GM19099 (cell line): ENCODE measurements around the gene PLD4.

Source experiments
- POLR2A ChIP-seq: IDR thresholded peaks from 3 replicates; pipeline ENCODE4 v1.6.1; 2011; ENCODE audit warnings: low read depth; ENCODE audit not compliant: insufficient read length; ENCODE audit errors: extremely low read depth

The PLD4 gene

GRCh38 chr14:104930526-104931303 is 6.0 kb downstream of the PLD4 start:
- TF ChIP-seq POLR2A, result no peak

DNA sequence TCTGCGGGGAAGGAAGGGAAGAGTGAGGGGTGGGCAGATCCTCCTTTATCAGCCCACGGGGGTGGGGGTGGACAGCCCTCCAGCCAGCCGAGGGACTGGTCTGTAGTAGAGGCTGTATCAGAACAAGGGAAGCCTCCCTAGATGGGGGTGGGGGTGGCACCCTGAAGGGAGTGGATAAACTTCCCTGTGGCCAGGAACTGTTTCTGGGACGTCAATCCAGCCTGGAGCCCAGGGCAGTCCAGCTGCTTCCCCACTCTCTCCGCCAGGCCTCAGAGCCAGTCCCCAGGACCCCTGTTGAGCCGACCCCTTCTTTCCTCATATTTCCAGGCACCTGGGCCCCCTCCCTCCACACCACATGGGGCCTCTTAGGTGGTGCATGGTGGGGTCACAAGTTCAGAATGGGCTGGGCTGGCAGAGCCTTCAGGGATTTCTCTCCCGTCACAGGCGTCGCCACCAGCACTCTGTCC is 6.7 kb downstream of the PLD4 start:
- no peak for TF ChIP-seq POLR2A

DNA sequence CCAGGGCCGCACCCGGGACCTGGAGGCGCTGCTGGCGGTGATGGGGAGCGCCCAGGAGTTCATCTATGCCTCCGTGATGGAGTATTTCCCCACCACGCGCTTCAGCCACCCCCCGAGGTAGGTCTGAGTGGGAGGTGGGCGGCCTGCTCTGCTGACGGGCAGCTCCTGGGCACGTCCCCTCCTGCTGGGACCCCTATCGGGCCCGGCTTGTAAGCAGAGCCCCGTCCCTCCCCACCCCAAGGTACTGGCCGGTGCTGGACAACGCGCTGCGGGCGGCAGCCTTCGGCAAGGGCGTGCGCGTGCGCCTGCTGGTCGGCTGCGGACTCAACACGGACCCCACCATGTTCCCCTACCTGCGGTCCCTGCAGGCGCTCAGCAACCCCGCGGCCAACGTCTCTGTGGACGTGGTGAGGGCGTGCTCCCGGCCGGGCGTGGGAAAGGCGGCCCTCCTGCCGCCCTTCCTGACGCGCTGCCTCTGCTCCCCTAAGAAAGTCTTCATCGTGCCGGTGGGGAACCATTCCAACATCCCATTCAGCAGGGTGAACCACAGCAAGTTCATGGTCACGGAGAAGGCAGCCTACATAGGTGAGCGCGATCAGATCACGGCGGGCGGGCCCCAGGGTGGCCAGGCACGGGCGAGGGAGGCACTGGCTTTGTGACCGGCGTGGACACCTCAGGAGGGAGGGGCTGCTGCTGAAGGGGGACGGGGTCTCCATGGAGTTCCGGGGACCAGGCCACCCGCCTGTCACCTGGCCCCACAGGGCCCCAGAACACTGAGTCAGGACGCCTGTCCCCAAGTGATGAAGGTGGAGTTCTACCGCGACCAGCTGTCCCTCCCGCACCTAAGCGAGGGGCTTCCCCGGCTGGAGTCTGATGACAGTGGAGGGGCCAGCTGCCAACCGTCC is 7.3 kb downstream of the PLD4 start:
- TF ChIP-seq POLR2A, result no peak

DNA sequence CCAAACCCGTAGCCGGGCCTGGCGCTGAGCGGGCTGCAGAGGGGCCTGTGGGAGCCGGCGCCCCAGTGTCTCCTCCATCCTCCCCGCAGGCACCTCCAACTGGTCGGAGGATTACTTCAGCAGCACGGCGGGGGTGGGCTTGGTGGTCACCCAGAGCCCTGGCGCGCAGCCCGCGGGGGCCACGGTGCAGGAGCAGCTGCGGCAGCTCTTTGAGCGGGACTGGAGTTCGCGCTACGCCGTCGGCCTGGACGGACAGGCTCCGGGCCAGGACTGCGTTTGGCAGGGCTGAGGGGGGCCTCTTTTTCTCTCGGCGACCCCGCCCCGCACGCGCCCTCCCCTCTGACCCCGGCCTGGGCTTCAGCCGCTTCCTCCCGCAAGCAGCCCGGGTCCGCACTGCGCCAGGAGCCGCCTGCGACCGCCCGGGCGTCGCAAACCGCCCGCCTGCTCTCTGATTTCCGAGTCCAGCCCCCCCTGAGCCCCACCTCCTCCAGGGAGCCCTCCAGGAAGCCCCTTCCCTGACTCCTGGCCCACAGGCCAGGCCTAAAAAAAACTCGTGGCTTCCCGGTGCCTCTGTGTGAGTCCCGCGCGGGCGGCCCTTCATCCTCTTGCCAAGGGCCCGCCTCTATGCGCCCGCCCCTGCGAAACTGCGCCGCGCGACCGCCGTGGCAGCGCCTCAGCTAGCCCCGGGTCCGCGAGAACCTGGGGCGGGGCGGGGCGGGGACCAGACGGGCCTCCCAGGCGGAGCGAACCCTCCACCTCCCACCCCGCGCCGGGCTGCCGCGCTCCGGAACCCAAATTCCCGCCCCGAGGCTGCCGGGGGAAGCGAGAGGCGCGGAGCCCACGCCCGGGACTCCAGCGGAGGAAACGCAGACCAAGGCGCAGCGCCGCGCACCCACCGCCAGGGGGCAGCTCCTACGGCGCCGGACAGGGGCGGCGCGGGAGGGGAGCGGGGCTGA is 8.3 kb downstream of the PLD4 start:
- no peak for TF ChIP-seq POLR2A

DNA sequence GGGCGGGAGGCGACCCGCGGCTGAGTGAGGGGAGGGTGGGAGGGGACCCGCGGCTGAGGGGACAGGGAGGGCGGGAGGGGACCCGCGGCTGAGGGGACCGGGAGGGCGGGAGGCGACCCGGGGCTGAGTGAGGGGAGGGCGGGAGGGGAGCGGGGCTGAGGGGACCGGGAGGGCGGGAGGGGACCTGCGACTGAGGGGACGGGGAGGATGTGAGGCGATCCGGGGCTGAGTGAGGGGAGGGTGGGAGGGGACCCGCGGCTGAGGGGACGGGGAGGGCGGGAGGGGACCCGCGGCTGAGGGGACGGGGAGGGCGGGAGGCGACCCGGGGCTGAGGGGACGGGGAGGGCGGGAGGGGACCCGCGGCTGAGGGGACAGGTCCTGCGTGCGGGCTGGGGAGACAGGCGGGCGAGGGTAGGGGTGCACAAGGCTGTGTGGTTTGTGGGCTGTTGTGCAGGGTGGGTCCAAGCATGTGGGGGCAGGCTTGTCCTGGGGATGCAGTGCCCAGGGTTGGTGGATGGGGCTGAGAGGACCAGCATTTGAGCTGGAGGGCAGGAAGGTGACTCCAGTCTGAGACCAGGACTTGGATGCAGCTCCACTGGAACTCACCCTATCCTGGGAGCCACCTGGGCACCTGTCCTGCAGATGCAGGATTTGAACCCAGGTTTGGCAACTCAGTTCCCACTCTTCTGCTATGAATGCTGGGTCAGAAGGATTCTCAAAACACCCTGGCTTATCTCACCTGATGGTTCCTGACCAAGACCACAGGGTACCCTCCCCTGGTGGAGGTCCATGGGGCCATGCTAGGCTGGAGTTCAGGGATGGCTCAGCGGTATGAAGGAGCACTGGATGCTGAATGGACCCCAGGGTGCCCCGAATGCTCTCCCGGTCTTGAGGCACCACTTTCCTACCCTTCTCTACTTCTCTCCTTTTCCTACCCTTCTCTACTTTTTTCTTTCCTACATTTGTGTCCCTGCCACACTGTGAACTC is 9.4 kb downstream of the PLD4 start:
- TF ChIP-seq POLR2A, result peak; percentile 15

DNA sequence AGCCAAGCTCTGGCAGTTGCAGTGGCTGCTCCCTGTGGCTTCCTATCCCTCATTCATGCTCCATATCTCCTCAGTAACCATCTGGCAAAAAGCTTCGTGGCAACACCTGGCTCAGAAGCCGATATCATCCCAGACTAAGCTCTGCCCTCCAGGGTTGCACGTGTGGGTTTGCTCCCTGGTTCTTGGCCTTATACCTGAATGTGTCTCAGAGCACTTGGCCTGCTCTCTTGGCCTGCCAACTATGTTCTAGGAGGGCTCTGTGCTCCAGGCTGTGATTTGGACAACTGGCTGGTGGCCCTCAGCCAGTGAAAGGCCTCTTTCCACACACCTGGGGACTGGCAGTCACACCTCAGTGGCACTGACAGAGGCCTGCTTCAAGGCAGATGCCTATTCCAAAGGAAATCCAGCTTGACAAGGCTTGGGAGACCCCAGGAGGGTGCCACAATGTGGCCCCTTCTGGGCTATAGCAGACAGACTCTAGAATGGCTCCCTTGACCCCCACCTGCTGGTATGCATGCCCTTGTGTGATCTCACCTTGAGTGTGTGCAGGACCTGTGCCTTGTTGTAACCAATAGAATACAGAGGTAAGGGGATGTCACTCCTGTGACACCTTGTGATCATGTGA is 10.5 kb downstream of the PLD4 start:
- TF ChIP-seq POLR2A, result no peak

DNA sequence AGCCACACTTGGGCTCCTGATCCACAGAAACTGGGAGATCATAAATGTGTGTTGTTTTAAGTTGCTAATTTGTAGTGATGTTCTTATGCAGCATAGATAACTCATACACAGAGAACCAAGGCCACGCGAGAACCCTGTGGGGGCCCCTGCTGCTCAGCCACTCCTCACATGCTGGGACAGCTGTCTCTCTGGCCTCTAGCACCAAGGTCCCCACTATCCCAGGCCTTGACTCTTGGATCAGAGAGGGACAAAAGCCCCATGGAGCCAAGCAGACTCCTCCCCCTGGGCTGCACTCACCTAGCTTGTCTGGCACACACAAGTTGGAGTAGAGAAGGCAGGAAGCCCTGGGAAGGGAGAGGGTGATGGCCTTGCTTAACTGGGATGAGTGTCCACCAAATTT is 11.3 kb downstream of the PLD4 start:
- peak; percentile 21 for TF ChIP-seq POLR2A

DNA sequence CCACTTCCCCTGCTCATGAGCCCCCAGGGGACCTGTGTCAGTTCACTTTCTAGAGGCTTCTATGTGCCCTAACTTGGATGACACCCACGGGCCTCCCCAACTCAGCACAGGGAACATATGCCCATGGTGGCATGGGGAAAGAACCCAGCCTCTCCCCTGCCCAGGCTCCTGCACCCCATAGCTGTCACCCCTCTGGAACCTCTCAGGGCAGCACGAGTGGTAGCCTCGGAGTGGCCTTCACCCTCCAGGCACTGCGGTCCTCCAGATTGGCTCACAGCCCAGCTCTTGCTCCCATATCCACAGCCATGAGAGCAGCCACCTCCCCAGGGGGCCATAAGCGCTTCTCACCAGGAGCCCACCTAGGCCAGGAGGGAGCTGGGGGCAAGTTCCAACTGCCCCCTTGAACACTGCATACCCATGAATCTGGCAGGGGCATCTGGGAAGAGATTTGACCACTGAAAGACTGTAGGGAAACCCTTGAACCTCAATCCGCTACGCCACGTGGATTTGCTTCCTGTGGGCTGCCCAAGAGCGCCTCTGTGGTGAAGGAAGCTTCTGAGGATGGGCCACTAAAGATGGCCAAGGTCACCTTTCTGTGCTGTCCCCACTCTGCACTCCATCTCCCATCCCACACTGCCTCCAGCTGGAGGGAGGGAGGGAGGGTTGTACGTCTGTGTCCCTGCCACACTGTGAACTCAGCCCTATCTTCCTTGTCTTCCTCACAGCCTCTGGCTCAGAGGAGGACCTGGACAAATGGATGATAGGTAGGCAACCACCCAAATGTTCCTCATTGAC is 11.9 kb downstream of the PLD4 start:
- peak; percentile 22 for TF ChIP-seq POLR2A

GRCh38 chr14:104937161-104937560 is 12.5 kb downstream of the PLD4 start:
- peak; percentile 2 for TF ChIP-seq POLR2A

DNA sequence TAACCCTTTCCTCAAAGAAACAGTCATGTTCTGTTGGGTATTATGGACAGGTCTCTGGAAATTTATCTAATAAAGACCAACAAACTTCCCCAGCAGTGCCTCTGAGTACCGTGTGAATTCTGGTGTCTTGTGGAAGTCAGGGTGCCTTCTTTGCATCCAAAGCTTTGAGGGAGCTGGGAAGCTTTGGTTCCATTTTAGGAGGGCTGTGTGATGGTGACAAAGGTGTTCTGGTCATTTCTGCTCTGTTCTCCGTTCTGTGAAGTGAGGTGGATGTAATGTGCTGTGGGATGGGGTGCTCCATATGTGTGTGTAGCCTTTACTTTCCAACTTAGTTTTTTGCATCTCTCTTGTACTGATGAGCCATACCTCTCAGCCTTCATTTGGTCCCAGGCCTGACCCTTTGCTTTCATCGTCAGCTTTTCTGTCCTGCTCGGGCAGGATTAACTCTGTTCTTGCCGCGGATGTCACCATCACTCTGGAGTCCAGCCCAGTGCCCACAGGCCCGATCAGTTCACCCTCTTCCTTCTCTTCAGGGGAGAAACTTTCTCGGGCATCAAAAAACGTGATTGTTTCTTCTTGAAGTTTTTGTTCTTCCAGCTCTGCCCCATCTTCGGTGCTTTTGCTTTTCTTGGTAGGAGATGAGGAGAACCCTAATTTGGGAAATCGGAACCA is 13.2 kb downstream of the PLD4 start:
- no peak for TF ChIP-seq POLR2A

GRCh38 chr14:104938436-104938835 is 13.8 kb downstream of the PLD4 start:
- TF ChIP-seq POLR2A, result no peak

DNA sequence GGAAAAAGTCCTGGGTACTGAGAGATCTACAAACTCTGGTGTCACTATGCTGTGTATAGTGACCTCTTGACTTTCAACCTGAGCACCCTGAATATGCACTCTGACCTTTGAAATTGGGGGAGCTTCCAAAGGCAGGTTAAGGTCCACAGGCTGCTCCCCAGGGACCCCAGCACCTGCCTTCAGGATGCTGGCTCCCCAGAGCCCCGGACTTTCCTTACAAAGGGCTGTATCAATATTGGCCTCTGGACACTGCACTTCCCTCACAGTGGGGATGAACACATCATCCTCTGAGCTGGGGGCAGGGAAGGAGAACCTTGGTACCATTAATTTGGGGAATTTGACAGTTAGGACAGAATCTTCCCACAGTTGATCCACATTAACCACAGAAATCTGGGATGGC is 14.3 kb downstream of the PLD4 start:
- no peak for TF ChIP-seq POLR2A

- no peak for TF ChIP-seq POLR2A
Observed at GRCh38 chr14:104939666-104940410, 15.2 kb downstream of the PLD4 start.
